Smooth muscle cell (in vitro differentiated cells): ENCODE measurements around the gene TDRD3. TPM values are rescaled to one million over a fixed set of nuclear protein-coding genes. Genes with fewer than 3 reads are reported as not detected.

Experiments used
- DNase-seq: peaks from one replicate; lab custom pipeline; 2025; ENCODE audit not compliant: unreplicated experiment; lab: John Stamatoyannopoulos, UW
- H2AFZ ChIP-seq: fragments of 200-600 bp; sonication (generic); 2 replicates; pipeline ENCODE4 v1.6.0; 2016; ENCODE audit warnings: antibody characterized with exemption, low read depth, mild to moderate bottlenecking
- H3F3A ChIP-seq: fragments of 200-600 bp; sonication (generic); 2 replicates; pipeline ENCODE4 v1.6.0; 2017; ENCODE audit warnings: antibody characterized with exemption, low read depth
- H3K27ac ChIP-seq: fragments of 200-600 bp; sonication (generic); 2 replicates; pipeline ENCODE4 v1.5.1; 2016; ENCODE audit warnings: low read depth, mild to moderate bottlenecking
- H3K27me3 ChIP-seq: fragments of 200-600 bp; sonication (generic); 2 replicates; pipeline ENCODE4 v1.6.1; 2016; ENCODE audit warnings: low read depth, mild to moderate bottlenecking
- H3K36me3 ChIP-seq: fragments of 200-600 bp; sonication (generic); 2 replicates; pipeline ENCODE4 v1.5.1; 2016; ENCODE audit warnings: low read depth
- H3K4me1 ChIP-seq: fragments of 200-600 bp; sonication (generic); 2 replicates; pipeline ENCODE4 v1.5.1; 2016; ENCODE audit warnings: low read depth
- H3K4me2 ChIP-seq: fragments of 200-600 bp; sonication (generic); 2 replicates; pipeline ENCODE4 v1.6.0; 2016; ENCODE audit warnings: mild to moderate bottlenecking
- H3K4me3 ChIP-seq: fragments of 200-600 bp; sonication (generic); 2 replicates; pipeline ENCODE4 v1.5.1; 2016; ENCODE audit warnings: mild to moderate bottlenecking
- H3K79me2 ChIP-seq: fragments of 200-600 bp; sonication (generic); 2 replicates; pipeline ENCODE4 v1.6.0; 2016; ENCODE audit warnings: low read depth, mild to moderate bottlenecking
- H3K9ac ChIP-seq: fragments of 200-600 bp; sonication (generic); 2 replicates; pipeline ENCODE4 v1.6.0; 2016; ENCODE audit warnings: low read depth
- H3K9me3 ChIP-seq: fragments of 200-600 bp; sonication (generic); replicated peaks from 2 replicates; pipeline ENCODE4 v1.5.1; 2016; ENCODE audit warnings: low read depth
- H4K20me1 ChIP-seq: fragments of 200-600 bp; sonication (generic); 2 replicates; pipeline ENCODE4 v1.6.0; 2016; ENCODE audit warnings: low read depth
- WGBS: methylation state at CpG from one replicate; pipeline ENCODE4 v1.1.7; 2016; ENCODE audit warnings: low lambda C conversion rate; 5-methylcytosine and 5-hydroxymethylcytosine counted together
- polyA plus RNA-seq: library from polyadenylated mRNA; unstranded; fragments of >200 nt; fragmentation: Nextera tagmentation; extraction: Ambion mirVana; gene quantifications from 2 replicates; pipeline ENCODE4 v1.2.1, GENCODE V29; 2016
- total RNA-seq: library from RNA; depleted of rRNA; stranded (reverse); fragments of >200 nt; gene quantifications from 2 replicates; pipeline ENCODE4 v1.2.3, GENCODE V29; 2014
- TF ChIP-seq, protein P1 (sequence below): fragments of 200-600 bp; sonication (generic); IDR thresholded peaks from 2 replicates; pipeline ENCODE4 v1.5.1; 2017; ENCODE audit warnings: borderline replicate concordance, mild to moderate bottlenecking, antibody characterized with exemption; ENCODE audit not compliant: insufficient read depth, poor library complexity, severe bottlenecking

The TDRD3 gene
- total and polyA plus RNA-seq, 2 experiments from 2014 or later = 7.3 to 20.4 TPM

DNA sequence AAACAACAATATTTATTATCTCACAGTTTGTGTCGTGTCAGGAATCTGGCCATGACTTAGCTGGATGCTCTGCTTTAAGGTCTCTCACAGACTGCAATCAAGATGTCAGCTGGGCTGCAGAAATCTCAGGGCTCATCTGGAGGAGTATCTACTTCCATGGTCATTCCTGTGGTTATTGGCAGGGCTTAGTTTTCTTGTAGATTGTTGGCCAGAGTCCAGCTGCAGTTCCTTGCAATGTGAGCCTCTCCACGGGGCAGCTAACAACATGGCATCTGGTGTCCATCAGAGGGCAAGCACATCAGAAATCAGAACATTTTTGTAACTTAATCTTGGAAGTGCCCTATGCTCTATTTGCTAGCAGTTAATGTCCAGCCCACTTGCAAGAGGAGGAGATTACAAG, 45.7 kb upstream of the TDRD3 start:
- Histone ChIP-seq H3K9me3 (no peaks in the 10 kb centered on the region), H2AFZ (no peak overlapping the region), H3K79me2 (no peaks in the 10 kb centered on the region), H3K27ac (no peak overlapping the region), H3K36me3 (no peaks in the 10 kb centered on the region), H3K27me3 (no peaks in the 10 kb centered on the region), H4K20me1 (no peaks in the 10 kb centered on the region), H3K4me1 (no peaks in the 10 kb centered on the region), H3F3A (no peaks in the 10 kb centered on the region), H3K4me2 (no peak overlapping the region), H3K4me3 (no peak overlapping the region), H3K9ac (no peak overlapping the region)
- no peak for DNase-seq
- TF ChIP-seq, protein P1, sequence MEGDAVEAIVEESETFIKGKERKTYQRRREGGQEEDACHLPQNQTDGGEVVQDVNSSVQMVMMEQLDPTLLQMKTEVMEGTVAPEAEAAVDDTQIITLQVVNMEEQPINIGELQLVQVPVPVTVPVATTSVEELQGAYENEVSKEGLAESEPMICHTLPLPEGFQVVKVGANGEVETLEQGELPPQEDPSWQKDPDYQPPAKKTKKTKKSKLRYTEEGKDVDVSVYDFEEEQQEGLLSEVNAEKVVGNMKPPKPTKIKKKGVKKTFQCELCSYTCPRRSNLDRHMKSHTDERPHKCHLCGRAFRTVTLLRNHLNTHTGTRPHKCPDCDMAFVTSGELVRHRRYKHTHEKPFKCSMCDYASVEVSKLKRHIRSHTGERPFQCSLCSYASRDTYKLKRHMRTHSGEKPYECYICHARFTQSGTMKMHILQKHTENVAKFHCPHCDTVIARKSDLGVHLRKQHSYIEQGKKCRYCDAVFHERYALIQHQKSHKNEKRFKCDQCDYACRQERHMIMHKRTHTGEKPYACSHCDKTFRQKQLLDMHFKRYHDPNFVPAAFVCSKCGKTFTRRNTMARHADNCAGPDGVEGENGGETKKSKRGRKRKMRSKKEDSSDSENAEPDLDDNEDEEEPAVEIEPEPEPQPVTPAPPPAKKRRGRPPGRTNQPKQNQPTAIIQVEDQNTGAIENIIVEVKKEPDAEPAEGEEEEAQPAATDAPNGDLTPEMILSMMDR = no peak
- WGBS = 41% methylated on average over 2 of the region's 2 CpGs

DNA sequence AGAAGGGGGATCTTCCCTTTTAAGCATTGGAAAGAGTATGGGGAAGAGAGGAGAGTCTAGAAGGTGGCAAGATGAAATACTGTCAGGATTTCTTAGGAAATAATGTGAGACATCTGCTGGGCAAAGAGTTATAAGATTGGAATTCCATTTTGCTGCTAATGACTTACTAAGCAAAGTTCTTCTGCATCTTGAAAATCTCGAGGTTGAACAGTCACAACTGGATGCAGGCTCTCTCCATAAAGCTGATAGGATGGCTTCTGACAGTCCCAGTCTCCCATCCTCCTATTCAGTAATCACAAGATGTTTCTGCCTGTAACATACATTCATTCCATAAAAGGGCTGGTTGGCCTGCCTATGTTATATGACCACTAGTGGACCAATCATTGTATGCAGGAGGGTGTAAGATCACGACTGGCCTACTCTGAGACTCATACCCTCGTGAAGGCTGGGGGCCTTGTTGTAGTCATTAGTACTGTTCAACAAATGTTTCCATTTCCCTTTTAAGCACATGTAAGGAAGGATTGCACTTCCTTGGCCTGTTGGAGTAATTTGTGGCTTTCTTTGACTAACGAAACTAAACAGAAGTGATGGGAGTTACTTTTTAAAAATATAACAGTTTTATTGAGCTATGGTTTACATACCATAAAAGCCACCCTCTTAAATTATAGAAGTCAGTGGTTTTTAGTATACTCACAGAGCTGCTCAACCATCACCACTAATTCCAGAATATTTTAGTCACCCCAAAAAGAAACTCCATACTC, 45.0 kb upstream of the TDRD3 start:
- Histone ChIP-seq H4K20me1 (no peaks in the 10 kb centered on the region), H3F3A (no peaks in the 10 kb centered on the region), H3K36me3 (no peaks in the 10 kb centered on the region), H3K9ac (no peak overlapping the region), H3K27ac (no peak overlapping the region), H3K27me3 (no peaks in the 10 kb centered on the region), H2AFZ (no peak overlapping the region), H3K9me3 (no peaks in the 10 kb centered on the region), H3K4me3 (no peak overlapping the region), H3K4me1 (no peaks in the 10 kb centered on the region), H3K4me2 (no peak overlapping the region), H3K79me2 (no peaks in the 10 kb centered on the region)
- TF ChIP-seq, protein P1 = no peak
- WGBS = 74% methylated on average over 4 of the region's 4 CpGs
- no peak for DNase-seq

DNA sequence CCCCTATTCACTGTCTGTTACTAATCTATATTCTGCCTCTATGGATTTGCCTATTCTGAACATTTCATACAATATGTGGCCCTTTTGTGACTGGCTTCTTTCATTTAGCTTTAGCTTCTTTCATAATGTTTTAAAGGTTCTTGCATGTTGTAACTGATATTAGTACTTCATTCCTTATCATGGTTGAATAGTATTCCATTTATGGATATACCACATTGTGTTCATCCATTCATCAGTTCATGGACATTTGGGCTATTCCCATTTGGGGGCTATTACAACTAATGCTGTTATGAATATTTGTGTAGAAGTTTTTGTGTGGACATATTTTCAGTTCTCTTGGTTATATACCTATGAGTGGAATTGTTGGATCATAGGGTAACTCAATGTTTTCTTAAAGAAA, 44.4 kb upstream of the TDRD3 start:
- TF ChIP-seq, protein P1 = no peak
- H3K27me3 ChIP-seq = no peaks in the 10 kb centered on the region
- no peaks in the 10 kb centered on the region for H4K20me1 ChIP-seq
- no peak for DNase-seq
- H3K79me2 ChIP-seq = no peaks in the 10 kb centered on the region
- no peaks in the 10 kb centered on the region for H3K9me3 ChIP-seq
- H2AFZ ChIP-seq = no peak overlapping the region
- H3K4me2 ChIP-seq = no peak overlapping the region
- H3F3A ChIP-seq = no peaks in the 10 kb centered on the region
- H3K27ac ChIP-seq = no peak overlapping the region
- H3K36me3 ChIP-seq = no peaks in the 10 kb centered on the region
- no peaks in the 10 kb centered on the region for H3K4me1 ChIP-seq
- no peak overlapping the region for H3K9ac ChIP-seq
- H3K4me3 ChIP-seq = no peak overlapping the region

DNA sequence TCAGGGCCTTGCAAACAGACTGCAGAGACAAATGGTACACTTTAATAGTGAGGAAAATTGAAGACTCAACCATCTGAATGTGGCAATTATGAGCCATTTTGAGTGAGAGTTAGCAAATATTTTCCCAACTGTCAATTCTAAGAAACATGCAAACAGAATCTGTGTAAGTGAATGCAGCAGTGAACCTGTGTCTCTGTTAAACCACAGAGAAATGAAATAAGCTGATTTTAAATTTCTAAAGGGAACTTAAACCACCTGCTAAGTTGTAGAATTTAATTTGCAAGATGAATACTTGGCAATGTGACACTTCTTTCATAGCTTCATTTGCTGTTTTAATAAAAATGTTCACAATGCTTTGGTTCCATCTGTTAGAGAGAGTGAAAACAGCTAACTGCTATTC, 42.0 kb upstream of the TDRD3 start:
- Histone ChIP-seq H3K9me3 (no peaks in the 10 kb centered on the region), H3K36me3 (no peaks in the 10 kb centered on the region), H3K9ac (no peak overlapping the region), H3K27ac (no peak overlapping the region), H3K4me2 (no peak overlapping the region), H3K4me1 (no peaks in the 10 kb centered on the region), H3K79me2 (no peaks in the 10 kb centered on the region), H3K4me3 (no peak overlapping the region), H3F3A (no peaks in the 10 kb centered on the region), H4K20me1 (no peaks in the 10 kb centered on the region), H2AFZ (no peak overlapping the region), H3K27me3 (no peaks in the 10 kb centered on the region)
- TF ChIP-seq, protein P1 = no peak
- DNase-seq = no peak
